Activated naive CD8-positive, alpha-beta T cell treated with anti-CD3 and anti-CD28 coated beads, Interleukin-2, amount 50 U/mL, for 24 hours (primary cell): ENCODE results near the gene RINT1.
"Not testable (repeated sequence)": the region's sequence is repeated elsewhere in the genome, so short reads cannot be mapped to it uniquely, and the experiment has no call there.

Experiments used
- ATAC-seq: fragments of 150-1000 bp; cut with Tn5 transposase; one replicate; pipeline ENCODE4 v1.10.0; 2021
- DNase-seq: peaks from one replicate; pipeline ENCODE4 v3.0.0; 2021
- H3K27ac Mint-ChIP-seq: one replicate; pipeline ENCODE4 v1.8.0; 2021; ENCODE audit warnings: mild to moderate bottlenecking, mixed read lengths
- H3K27me3 Mint-ChIP-seq: one replicate; pipeline ENCODE4 v1.8.0; 2021; ENCODE audit warnings: mixed read lengths
- H3K36me3 Mint-ChIP-seq: one replicate; pipeline ENCODE4 v1.8.0; 2021; ENCODE audit warnings: low read depth, mixed read lengths
- H3K4me1 Mint-ChIP-seq: one replicate; pipeline ENCODE4 v1.8.0; 2021; ENCODE audit warnings: mixed read lengths
- H3K4me3 Mint-ChIP-seq: one replicate; pipeline ENCODE4 v1.8.0; 2021; ENCODE audit warnings: mild to moderate bottlenecking, moderate library complexity, mixed read lengths
- H3K9me3 Mint-ChIP-seq: one replicate; pipeline ENCODE4 v1.8.0; 2021; ENCODE audit warnings: mixed read lengths

RINT1 gene

GRCh38 chr7:105578496-105578895 lies 46.5 kb downstream of the RINT1 start:
- Mint-ChIP-seq H3K9me3 (peaks cover 4% of the 10 kb centered on the region), H3K4me3 (no peak overlapping the region), H3K36me3 (peaks cover 2% of the 10 kb centered on the region), H3K27ac (no peak overlapping the region), H3K27me3 (peaks cover 13% of the 10 kb centered on the region), H3K4me1 (peaks cover 4% of the 10 kb centered on the region)
- ATAC-seq: no peak
- no peak for DNase-seq

GRCh38 chr7:105580022-105580740 lies 48.2 kb downstream of the RINT1 start:
- Mint-ChIP-seq H3K36me3 (peaks cover 2% of the 10 kb centered on the region), H3K4me1 (peaks cover 4% of the 10 kb centered on the region), H3K27ac (no peak overlapping the region), H3K9me3 (peaks cover 13% of the 10 kb centered on the region), H3K4me3 (no peak overlapping the region), H3K27me3 (peaks cover 13% of the 10 kb centered on the region)
- DNase-seq (no peak), ATAC-seq (no peak)

GRCh38 chr7:105581066-105581811 lies 49.2 kb downstream of the RINT1 start, which contains the start of gene EFCAB10:
EFCAB10 (minus strand) TSS chr7:105581493; CDS start chr7:105581463, 30 bp downstream.
- Mint-ChIP-seq H3K9me3 (peaks cover 13% of the 10 kb centered on the region), H3K4me1 (peaks cover 4% of the 10 kb centered on the region), H3K27me3 (peaks cover 13% of the 10 kb centered on the region), H3K27ac (no peak within 1 kb of the TSS), H3K4me3 (peak within 1 kb of the TSS; percentile 63), H3K36me3 (peaks cover 2% of the 10 kb centered on the region)
- DNase-seq: peak; percentile 57
- peak; percentile 92 for ATAC-seq

- no peak for DNase-seq
- peaks cover 6% of the 10 kb centered on the region for H3K4me1 Mint-ChIP-seq
- peaks cover 2% of the 10 kb centered on the region for H3K36me3 Mint-ChIP-seq
- H3K27me3 Mint-ChIP-seq: peaks cover 13% of the 10 kb centered on the region
- no peak for ATAC-seq
- no peak overlapping the region for H3K4me3 Mint-ChIP-seq
- H3K27ac Mint-ChIP-seq: no peak overlapping the region
- H3K9me3 Mint-ChIP-seq: peaks cover 13% of the 10 kb centered on the region
Measured at GRCh38 chr7:105583061-105583460, 51.1 kb downstream of the RINT1 start.

GRCh38 chr7:105584165-105584564 lies 52.2 kb downstream of the RINT1 start:
- peaks cover 13% of the 10 kb centered on the region for H3K27me3 Mint-ChIP-seq
- peaks cover 14% of the 10 kb centered on the region for H3K4me1 Mint-ChIP-seq
- H3K27ac Mint-ChIP-seq: no peak overlapping the region
- H3K36me3 Mint-ChIP-seq: peaks cover 2% of the 10 kb centered on the region
- H3K9me3 Mint-ChIP-seq: peaks cover 13% of the 10 kb centered on the region
- ATAC-seq (no peak), DNase-seq (no peak)
- H3K4me3 Mint-ChIP-seq: no peak overlapping the region

- H3K4me1 Mint-ChIP-seq: peaks cover 16% of the 10 kb centered on the region
- ATAC-seq: no peak
- H3K4me3 Mint-ChIP-seq: no peak overlapping the region
Measured at GRCh38 chr7:105585850-105586500, 54.0 kb downstream of the RINT1 start.

GRCh38 chr7:105587909-105588635 lies 56.1 kb downstream of the RINT1 start:
- Mint-ChIP-seq H3K27me3 (no peaks in the 10 kb centered on the region), H3K27ac (no peak overlapping the region), H3K9me3 (peaks cover 9% of the 10 kb centered on the region), H3K36me3 (peaks cover 2% of the 10 kb centered on the region), H3K4me3 (no peak overlapping the region), H3K4me1 (peaks cover 12% of the 10 kb centered on the region)
- DNase-seq: peak; percentile 7
- peak; percentile 76 for ATAC-seq

More at GRCh38 chr7:105585850-105586500, 54.0 kb downstream of the RINT1 start:
- Mint-ChIP-seq H3K27me3 (peaks cover 12% of the 10 kb centered on the region), H3K9me3 (peaks cover 13% of the 10 kb centered on the region), H3K36me3 (peaks cover 2% of the 10 kb centered on the region), H3K27ac (no peak overlapping the region)
- no peak for DNase-seq

- Mint-ChIP-seq H3K4me3 (no peak overlapping the region), H3K36me3 (no peaks in the 10 kb centered on the region), H3K4me1 (peaks cover 12% of the 10 kb centered on the region), H3K27me3 (no peaks in the 10 kb centered on the region), H3K9me3 (peaks cover 4% of the 10 kb centered on the region), H3K27ac (no peak overlapping the region)
- ATAC-seq (peak; percentile 89), DNase-seq (peak; percentile 48)
Measured at GRCh38 chr7:105589356-105590077, 57.5 kb downstream of the RINT1 start.

GRCh38 chr7:105590793-105591192 lies 58.8 kb downstream of the RINT1 start:
- Mint-ChIP-seq H3K27me3 (no peaks in the 10 kb centered on the region), H3K27ac (no peak overlapping the region), H3K4me1 (peaks cover 12% of the 10 kb centered on the region), H3K4me3 (no peak overlapping the region), H3K9me3 (no peaks in the 10 kb centered on the region), H3K36me3 (no peaks in the 10 kb centered on the region)
- no peak for DNase-seq
- no peak for ATAC-seq

- Mint-ChIP-seq H3K36me3 (no peaks in the 10 kb centered on the region), H3K4me1 (peaks cover 12% of the 10 kb centered on the region), H3K4me3 (no peak overlapping the region), H3K9me3 (no peaks in the 10 kb centered on the region), H3K27ac (no peak overlapping the region), H3K27me3 (no peaks in the 10 kb centered on the region)
- DNase-seq (no peak), ATAC-seq (no peak)
Measured at GRCh38 chr7:105591522-105591921, 59.5 kb downstream of the RINT1 start.

- DNase-seq (no peak), ATAC-seq (no peak)
- no peaks in the 10 kb centered on the region for H3K36me3 Mint-ChIP-seq
- peaks cover 4% of the 10 kb centered on the region for H3K4me1 Mint-ChIP-seq
- peaks cover 3% of the 10 kb centered on the region for H3K27me3 Mint-ChIP-seq
- H3K27ac Mint-ChIP-seq: no peak overlapping the region
- no peak overlapping the region for H3K4me3 Mint-ChIP-seq
- H3K9me3 Mint-ChIP-seq: no peaks in the 10 kb centered on the region
Measured at GRCh38 chr7:105594034-105594433, 62.0 kb downstream of the RINT1 start.

GRCh38 chr7:105596866-105597265 lies 64.9 kb downstream of the RINT1 start:
- ATAC-seq: no peak
- Mint-ChIP-seq H3K9me3 (no peaks in the 10 kb centered on the region), H3K27me3 (peaks cover 6% of the 10 kb centered on the region), H3K4me1 (no peaks in the 10 kb centered on the region), H3K4me3 (no peak overlapping the region), H3K27ac (no peak overlapping the region), H3K36me3 (no peaks in the 10 kb centered on the region)
- no peak for DNase-seq

GRCh38 chr7:105599080-105599479 lies 67.1 kb downstream of the RINT1 start:
- H3K27ac Mint-ChIP-seq, H3K27me3 Mint-ChIP-seq, H3K4me3 Mint-ChIP-seq, H3K4me1 Mint-ChIP-seq, H3K9me3 Mint-ChIP-seq, ATAC-seq, H3K36me3 Mint-ChIP-seq, DNase-seq: not testable (repeated sequence)

GRCh38 chr7:105599551-105599950 lies 67.5 kb downstream of the RINT1 start:
- Mint-ChIP-seq H3K4me1 (no peaks in the 10 kb centered on the region), H3K27ac (no peak overlapping the region), H3K36me3 (no peaks in the 10 kb centered on the region), H3K27me3 (peaks cover 6% of the 10 kb centered on the region), H3K4me3 (no peak overlapping the region), H3K9me3 (no peaks in the 10 kb centered on the region)
- ATAC-seq: no peak
- DNase-seq: no peak
